ENCODE measurements around the gene STIP1. TPM values are rescaled to one million over a fixed set of nuclear protein-coding genes. Genes with fewer than 3 reads are reported as not detected.

Gene STIP1
- total and polyA plus RNA-seq, 10 of the 15 experiments (the other 5 are each of a cell fraction or from before 2014, with no cell fraction given): 25.2 to 291 (median 191) TPM

DNA sequence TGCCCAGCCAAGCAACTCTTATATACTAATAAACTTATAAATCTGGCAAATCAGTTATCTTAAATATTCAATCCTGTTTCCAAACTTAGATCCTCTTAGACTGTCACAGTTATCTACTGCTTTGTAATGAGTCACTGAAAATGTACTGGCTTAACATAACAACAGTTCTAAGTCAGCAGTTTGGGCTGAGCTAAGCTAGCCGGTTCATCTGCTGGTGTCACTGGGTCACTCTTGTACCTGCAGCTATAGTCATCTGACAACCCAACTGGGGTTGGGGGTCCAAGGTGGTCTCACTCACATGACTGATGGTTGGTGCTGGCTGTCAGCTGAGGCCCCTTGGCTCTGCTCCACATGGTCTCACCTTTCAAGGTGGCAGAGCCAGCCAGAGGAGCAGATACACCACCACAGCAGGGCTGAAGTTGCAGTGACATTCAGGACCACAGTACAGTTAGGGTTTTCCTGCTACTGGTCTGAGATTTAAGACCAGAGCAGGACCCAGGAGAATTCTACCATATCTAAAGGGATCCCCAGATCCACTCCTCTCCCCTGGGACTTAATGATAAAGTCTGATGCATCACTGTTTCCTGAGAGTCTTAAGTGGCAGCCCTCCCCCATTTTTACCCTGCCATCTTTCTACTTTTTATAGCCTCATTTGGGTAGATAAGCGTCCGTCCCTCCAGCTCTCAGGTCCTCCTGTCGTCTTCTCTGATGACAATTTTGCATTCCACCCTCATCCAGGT lies 12.2 kb upstream of the STIP1 start (continued):
- TF ChIP-seq, protein P1, sequence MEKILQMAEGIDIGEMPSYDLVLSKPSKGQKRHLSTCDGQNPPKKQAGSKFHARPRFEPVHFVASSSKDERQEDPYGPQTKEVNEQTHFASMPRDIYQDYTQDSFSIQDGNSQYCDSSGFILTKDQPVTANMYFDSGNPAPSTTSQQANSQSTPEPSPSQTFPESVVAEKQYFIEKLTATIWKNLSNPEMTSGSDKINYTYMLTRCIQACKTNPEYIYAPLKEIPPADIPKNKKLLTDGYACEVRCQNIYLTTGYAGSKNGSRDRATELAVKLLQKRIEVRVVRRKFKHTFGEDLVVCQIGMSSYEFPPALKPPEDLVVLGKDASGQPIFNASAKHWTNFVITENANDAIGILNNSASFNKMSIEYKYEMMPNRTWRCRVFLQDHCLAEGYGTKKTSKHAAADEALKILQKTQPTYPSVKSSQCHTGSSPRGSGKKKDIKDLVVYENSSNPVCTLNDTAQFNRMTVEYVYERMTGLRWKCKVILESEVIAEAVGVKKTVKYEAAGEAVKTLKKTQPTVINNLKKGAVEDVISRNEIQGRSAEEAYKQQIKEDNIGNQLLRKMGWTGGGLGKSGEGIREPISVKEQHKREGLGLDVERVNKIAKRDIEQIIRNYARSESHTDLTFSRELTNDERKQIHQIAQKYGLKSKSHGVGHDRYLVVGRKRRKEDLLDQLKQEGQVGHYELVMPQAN (conservative IDR thresholded peaks at IDR 0.05): no peak
- TF ChIP-seq CBX5 (IDR thresholded peaks at IDR 0.05; ENCODE audit: low read depth) (no peak), DPF2 (IDR thresholded peaks at IDR 0.05) (no peak), GABPA (IDR thresholded peaks at IDR 0.05; ENCODE audit: low read depth) (no peak)
- TF ChIP-seq, protein P2, sequence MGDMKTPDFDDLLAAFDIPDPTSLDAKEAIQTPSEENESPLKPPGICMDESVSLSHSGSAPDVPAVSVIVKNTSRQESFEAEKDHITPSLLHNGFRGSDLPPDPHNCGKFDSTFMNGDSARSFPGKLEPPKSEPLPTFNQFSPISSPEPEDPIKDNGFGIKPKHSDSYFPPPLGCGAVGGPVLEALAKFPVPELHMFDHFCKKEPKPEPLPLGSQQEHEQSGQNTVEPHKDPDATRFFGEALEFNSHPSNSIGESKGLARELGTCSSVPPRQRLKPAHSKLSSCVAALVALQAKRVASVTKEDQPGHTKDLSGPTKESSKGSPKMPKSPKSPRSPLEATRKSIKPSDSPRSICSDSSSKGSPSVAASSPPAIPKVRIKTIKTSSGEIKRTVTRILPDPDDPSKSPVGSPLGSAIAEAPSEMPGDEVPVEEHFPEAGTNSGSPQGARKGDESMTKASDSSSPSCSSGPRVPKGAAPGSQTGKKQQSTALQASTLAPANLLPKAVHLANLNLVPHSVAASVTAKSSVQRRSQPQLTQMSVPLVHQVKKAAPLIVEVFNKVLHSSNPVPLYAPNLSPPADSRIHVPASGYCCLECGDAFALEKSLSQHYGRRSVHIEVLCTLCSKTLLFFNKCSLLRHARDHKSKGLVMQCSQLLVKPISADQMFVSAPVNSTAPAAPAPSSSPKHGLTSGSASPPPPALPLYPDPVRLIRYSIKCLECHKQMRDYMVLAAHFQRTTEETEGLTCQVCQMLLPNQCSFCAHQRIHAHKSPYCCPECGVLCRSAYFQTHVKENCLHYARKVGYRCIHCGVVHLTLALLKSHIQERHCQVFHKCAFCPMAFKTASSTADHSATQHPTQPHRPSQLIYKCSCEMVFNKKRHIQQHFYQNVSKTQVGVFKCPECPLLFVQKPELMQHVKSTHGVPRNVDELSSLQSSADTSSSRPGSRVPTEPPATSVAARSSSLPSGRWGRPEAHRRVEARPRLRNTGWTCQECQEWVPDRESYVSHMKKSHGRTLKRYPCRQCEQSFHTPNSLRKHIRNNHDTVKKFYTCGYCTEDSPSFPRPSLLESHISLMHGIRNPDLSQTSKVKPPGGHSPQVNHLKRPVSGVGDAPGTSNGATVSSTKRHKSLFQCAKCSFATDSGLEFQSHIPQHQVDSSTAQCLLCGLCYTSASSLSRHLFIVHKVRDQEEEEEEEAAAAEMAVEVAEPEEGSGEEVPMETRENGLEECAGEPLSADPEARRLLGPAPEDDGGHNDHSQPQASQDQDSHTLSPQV (IDR thresholded peaks at IDR 0.05): no peak

All from GM12878 (cell line).